Esophagus muscularis mucosa (tissue), 4 donors: Measurements from ENCODE around the gene OPTC. TPM values are rescaled to one million over a fixed set of nuclear protein-coding genes. Genes with fewer than 3 reads are reported as not detected.

Source experiments
- DNase-seq: peaks from one replicate; pipeline ENCODE4 v3.0.0-alpha.2; 2017; ENCODE audit errors: extremely low spot score
- H3K27ac ChIP-seq, 4 donors: fragments of 200-600 bp; sonication (generic); replicated peaks in 1 of 4; 1 replicate in 3 of 4; 2 replicates in 1 of 4; pipeline ENCODE4 v1.5.1; 2016 to 2019; ENCODE audit warnings: mild to moderate bottlenecking in 1 of 4
- H3K27me3 ChIP-seq, 4 donors: fragments of 200-600 bp; sonication (generic); one replicate each; pipeline versions ENCODE4 v1.5.1 to v1.6.0; 2016 to 2019
- H3K36me3 ChIP-seq, 4 donors: fragments of 200-600 bp; sonication (generic); one replicate each; pipeline ENCODE4 v1.5.1; 2016 to 2019
- H3K4me1 ChIP-seq, 4 donors: fragments of 200-600 bp; sonication (generic); one replicate each; pipeline ENCODE4 v1.5.1; 2016 to 2019
- H3K4me3 ChIP-seq, 4 donors: fragments of 200-600 bp; sonication (generic); 1 replicate in 2 of 4; 2 replicates in 2 of 4; pipeline ENCODE4 v1.5.1; 2016 to 2019; ENCODE audit warnings: mild to moderate bottlenecking in 4 of 4, moderate library complexity in 1 of 4
- H3K9me3 ChIP-seq, 4 donors: fragments of 200-600 bp; sonication (generic); 1 replicate in 3 of 4; 2 replicates in 1 of 4; pipeline ENCODE4 v1.5.1; 2016 to 2019
- CTCF ChIP-seq, 3 experiments: fragments of 200-600 bp in 2 of 3; fragments of 450-650 bp in 1 of 3; sonication (generic) in 2 of 3; IDR thresholded peaks; one replicate each; pipeline ENCODE4 v1.5.1; 2017 to 2019; ENCODE audit warnings: antibody characterized with exemption in 3 of 3, mild to moderate bottlenecking in 2 of 3, moderate library complexity in 1 of 3
- EP300 ChIP-seq: sonication (generic); formaldehyde crosslinking; IDR thresholded peaks from one replicate; pipeline ENCODE4 v1.6.1; 2017; ENCODE audit warnings: antibody characterized with exemption
- POLR2A ChIP-seq: fragments of 450-650 bp; IDR thresholded peaks from one replicate; pipeline ENCODE4 v1.6.1; 2017; ENCODE audit warnings: antibody characterized with exemption, moderate library complexity, mild to moderate bottlenecking, low read depth
- POLR2AphosphoS5 ChIP-seq, 2 donors: sonication (generic); formaldehyde crosslinking; IDR thresholded peaks; one replicate each; pipeline ENCODE4 v1.6.1; 2017; ENCODE audit warnings: antibody characterized with exemption in 2 of 2
- WGBS: methylation state at CpG from one replicate; pipeline ENCODE4 v1.1.5; 2018; 5-methylcytosine and 5-hydroxymethylcytosine counted together
- intact Hi-C: fragments of 100-400 bp; cut with DNase I; formaldehyde crosslinking; loops from one replicate; pipeline ENCODE4 v1.15.1; 2023
- total RNA-seq, 4 donors: library from RNA; depleted of rRNA; stranded (reverse); fragments of >200 nt; gene quantifications; one replicate each; pipeline versions ENCODE4 v1.1.0 to v1.2.1, GENCODE V29; 2016

The OPTC gene
- total RNA-seq, 4 donors from 2014 or later: not detected

- TF ChIP-seq CTCF (IDR thresholded peaks at IDR 0.05): peak in 1 of 3 experiments; percentile 34
- TF ChIP-seq EP300: no peak
- Histone ChIP-seq H3K27me3 (no peaks in the 10 kb centered on the region), H3K9me3 (no peaks in the 10 kb centered on the region), H3K4me1 (peaks cover 62 to 80% (median 69%) of the 10 kb centered on the region in 4 donors), H3K27ac (peak overlapping the region; percentile 79 to 88 (median 86)), H3K36me3 (no peaks in the 10 kb centered on the region), H3K4me3 (no peak overlapping the region)
- WGBS: 57% methylated on average over 10 of the region's 10 CpGs
- intact Hi-C loops: loop anchor here (5.0 kb wide), 1 partner anchor 119 kb away; the partner anchor contains the start of gene ATP2B4
- no peak for DNase-seq
These were observed 14.6 kb downstream of the OPTC start for GRCh38 chr1:203508463-203509073.

GRCh38 chr1:203509135-203509534 is 15.2 kb downstream of the OPTC start:
- Histone ChIP-seq H3K4me1 (peaks cover 67 to 85% (median 75%) of the 10 kb centered on the region in 4 donors), H3K27ac (peak overlapping the region; percentile 79 to 88 (median 86)), H3K36me3 (no peaks in the 10 kb centered on the region), H3K27me3 (no peaks in the 10 kb centered on the region), H3K4me3 (no peak overlapping the region), H3K9me3 (no peaks in the 10 kb centered on the region)
- intact Hi-C loops: loop anchor here (5.0 kb wide), 1 partner anchor 118 kb away; the partner anchor contains the start of gene ATP2B4
- TF ChIP-seq POLR2A (no peak), CTCF (IDR thresholded peaks at IDR 0.05) (no peak), EP300 (no peak), POLR2AphosphoS5 (IDR thresholded peaks at IDR 0.05) (no peak)
- WGBS: 58% methylated on average over 1 of the region's 1 CpG
- DNase-seq: no peak

GRCh38 chr1:203511513-203511912 is 17.6 kb downstream of the OPTC start:
- 79% methylated on average over 6 of the region's 6 CpGs for WGBS
- Histone ChIP-seq H3K27me3 (no peaks in the 10 kb centered on the region), H3K36me3 (no peaks in the 10 kb centered on the region), H3K9me3 (no peaks in the 10 kb centered on the region), H3K4me1 (peaks cover 61 to 86% (median 66%) of the 10 kb centered on the region in 4 donors), H3K4me3 (no peak overlapping the region), H3K27ac (peak overlapping the region; percentile 78 to 86 (median 84))
- no peak for DNase-seq
- no peak for TF ChIP-seq POLR2A
- TF ChIP-seq CTCF (IDR thresholded peaks at IDR 0.05): no peak
- TF ChIP-seq EP300: no peak
- TF ChIP-seq POLR2AphosphoS5 (IDR thresholded peaks at IDR 0.05): no peak
- intact Hi-C loops: no loop called here

- no peaks in the 10 kb centered on the region for H3K9me3 ChIP-seq
- H3K27me3 ChIP-seq: no peaks in the 10 kb centered on the region
- WGBS: 88% methylated on average over 4 of the region's 4 CpGs
- no peak for TF ChIP-seq CTCF (IDR thresholded peaks at IDR 0.05)
- no peak for TF ChIP-seq POLR2AphosphoS5 (IDR thresholded peaks at IDR 0.05)
- TF ChIP-seq POLR2A: no peak
- no peak for TF ChIP-seq EP300
- H3K4me1 ChIP-seq: peaks cover 57 to 86% (median 63%) of the 10 kb centered on the region in 4 donors
- intact Hi-C loops: no loop called here
- H3K4me3 ChIP-seq: no peak overlapping the region
- DNase-seq: no peak
- peak overlapping the region; percentile 78 to 86 (median 84) for H3K27ac ChIP-seq
- H3K36me3 ChIP-seq: no peaks in the 10 kb centered on the region
These were observed 18.0 kb downstream of the OPTC start for GRCh38 chr1:203511930-203512329.

- H3K27ac ChIP-seq: peak overlapping the region; percentile 78 to 86 (median 84)
- intact Hi-C loops: no loop called here
- TF ChIP-seq CTCF (IDR thresholded peaks at IDR 0.05): no peak
- TF ChIP-seq EP300: no peak
- no peak for TF ChIP-seq POLR2AphosphoS5 (IDR thresholded peaks at IDR 0.05)
- TF ChIP-seq POLR2A: no peak
- H3K36me3 ChIP-seq: no peaks in the 10 kb centered on the region
- H3K4me1 ChIP-seq: peaks cover 51 to 86% (median 60%) of the 10 kb centered on the region in 4 donors
- H3K27me3 ChIP-seq: no peaks in the 10 kb centered on the region
- WGBS: 33% methylated on average over 1 of the region's 1 CpG
- H3K4me3 ChIP-seq: no peak overlapping the region
- no peak for DNase-seq
- no peaks in the 10 kb centered on the region for H3K9me3 ChIP-seq
These were observed 18.5 kb downstream of the OPTC start for GRCh38 chr1:203512517-203512847.
